GM18507 (cell line): ENCODE measurements around the gene BACH2.

Source experiments
- DNase-seq: peaks from one replicate; pipeline ENCODE4 v3.0.0; 2011; ENCODE audit warnings: low read depth; ENCODE audit not compliant: insufficient read length; ENCODE audit errors: extremely low spot score
- FAIRE-seq: peaks from 2 replicates; lab custom pipeline; 2011; peaks lifted over from hg19 to GRCh38; lab: Jason Lieb, UNC

Gene BACH2

DNA sequence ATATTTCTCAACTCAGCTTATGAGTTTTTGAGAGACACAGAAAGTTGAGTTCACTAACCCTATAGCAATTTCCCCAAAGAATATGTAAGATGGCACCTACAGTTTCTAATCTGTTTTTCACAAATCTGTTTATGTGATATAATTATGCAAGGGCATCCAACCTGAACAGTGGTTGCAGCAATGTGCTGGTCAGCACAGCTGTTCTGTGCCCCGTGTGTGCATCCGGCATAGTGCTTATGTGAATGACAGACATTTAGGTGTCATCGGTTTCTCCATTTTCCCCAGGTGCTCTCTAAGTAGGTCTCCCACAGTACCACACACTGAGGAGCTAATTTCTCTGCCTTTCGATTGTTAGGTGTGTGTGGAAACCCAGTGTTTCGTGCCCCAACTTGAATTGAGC, 7.7 kb upstream of the BACH2 start:
- DNase-seq (no peak), FAIRE-seq (no peak)

DNA sequence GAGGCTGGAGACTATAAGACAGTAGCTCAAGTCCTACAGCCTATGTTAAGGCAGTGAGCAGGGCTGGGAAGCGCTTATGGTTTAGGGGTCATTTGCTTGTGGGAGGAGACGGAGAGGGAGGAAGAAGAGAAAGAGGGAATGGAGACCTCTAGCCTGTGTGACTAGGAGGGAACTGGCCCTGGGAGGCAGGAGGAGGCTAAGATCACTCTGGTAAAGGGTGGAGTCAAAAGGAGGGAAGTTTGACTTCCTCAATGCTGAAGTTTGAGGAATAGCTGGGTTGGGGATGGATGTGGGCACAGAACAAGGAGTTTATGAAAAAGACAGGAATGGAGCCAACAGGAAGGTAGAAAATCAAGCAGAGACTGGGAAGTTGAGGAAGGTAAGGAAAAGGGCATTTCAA, 6.4 kb upstream of the BACH2 start:
- DNase-seq (no peak), FAIRE-seq (no peak)

DNA sequence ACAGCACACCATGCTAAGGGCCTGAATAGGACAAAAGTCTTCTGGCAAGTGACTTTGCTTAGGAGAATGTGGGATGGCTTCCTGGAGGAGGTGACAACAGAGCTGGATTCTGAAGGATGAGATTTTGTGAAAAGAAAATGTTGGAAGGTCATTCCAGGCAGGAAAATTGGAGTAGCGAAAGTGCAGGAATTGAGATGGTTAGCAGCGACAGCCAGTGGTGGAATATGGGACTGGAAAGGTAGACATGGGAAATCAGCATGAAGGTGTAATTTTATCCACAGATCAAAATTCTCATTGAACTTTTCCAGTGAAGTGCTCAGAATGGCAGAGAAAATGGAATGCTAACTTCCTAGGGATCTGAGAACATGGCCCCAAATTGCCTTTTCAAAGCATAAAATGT, 5.7 kb upstream of the BACH2 start:
- DNase-seq (no peak), FAIRE-seq (no peak)

DNA sequence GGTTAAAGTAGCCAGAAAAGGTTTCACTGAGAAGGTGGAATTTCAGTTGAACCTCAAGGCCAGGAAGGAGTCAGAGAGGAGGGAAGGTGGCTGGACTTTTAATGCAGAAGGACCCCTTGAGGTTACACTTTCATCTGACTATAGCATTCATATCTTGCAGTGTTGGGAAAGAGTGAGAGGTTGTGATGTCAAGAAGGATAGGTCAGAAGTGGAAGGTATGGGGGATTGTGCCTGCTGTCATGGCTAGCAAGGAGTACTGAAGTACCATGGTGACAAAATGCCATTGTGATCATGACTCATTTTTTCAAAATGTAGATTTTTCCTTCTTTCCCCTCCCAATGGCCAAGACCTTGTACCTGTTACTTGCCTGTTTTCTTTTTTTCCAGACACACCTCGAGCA, 5.2 kb upstream of the BACH2 start:
- DNase-seq: no peak
- no peak for FAIRE-seq

DNA sequence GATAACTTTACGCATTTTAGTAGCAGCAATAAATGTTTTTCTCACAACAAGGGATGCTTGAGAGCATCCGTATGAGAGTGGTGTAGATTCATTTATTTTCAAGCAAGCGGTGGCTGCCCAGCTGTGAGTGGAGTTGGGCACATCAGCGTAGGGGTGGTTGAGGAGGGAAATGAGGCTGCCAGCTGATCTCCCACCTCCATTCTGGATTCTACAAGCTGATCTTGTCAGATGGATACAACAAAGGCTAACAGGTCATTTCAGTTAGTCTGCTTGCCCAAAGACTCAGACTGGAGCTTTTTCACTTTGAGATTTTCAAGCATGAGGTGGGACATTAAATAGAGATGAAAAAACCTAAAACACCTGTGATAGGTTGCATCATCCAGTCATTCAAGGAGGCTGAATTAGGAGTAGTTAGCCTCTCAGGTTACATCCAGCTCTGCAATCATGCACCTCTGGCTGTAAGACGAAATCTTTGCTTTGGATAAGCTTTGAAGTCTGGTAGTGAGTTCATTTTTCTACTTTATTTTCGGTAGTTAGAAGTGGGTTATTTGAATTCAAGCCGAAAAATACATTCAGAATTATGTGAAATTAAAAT, 1.9 kb upstream of the BACH2 start:
- DNase-seq (no peak), FAIRE-seq (no peak)

DNA sequence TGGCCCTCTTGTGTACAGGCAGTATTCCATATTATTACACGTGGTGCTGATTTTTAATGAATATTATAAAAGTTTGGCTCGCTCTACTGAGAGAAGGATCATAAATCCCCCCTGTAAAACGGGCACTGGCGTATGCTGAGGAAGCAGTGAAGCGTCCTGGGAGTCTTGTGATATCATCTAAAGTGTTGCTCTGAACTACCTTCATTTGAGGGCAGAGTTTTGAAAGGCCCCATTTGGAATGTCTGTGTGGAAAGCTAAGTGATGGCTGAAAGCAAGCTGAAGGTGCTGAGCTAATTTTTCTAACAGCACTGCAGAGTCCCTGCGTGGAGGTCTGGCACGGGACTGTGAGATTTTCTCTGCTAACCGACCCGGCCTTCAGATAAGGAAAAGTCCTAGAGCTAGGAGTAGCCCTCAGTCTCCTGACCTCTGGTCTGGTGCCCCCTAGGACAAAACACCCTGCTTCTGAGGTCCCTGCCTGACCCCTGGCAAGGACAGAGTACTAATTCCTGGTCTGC, 1.3 kb upstream of the BACH2 start:
- no peak for DNase-seq
- FAIRE-seq: no peak

DNA sequence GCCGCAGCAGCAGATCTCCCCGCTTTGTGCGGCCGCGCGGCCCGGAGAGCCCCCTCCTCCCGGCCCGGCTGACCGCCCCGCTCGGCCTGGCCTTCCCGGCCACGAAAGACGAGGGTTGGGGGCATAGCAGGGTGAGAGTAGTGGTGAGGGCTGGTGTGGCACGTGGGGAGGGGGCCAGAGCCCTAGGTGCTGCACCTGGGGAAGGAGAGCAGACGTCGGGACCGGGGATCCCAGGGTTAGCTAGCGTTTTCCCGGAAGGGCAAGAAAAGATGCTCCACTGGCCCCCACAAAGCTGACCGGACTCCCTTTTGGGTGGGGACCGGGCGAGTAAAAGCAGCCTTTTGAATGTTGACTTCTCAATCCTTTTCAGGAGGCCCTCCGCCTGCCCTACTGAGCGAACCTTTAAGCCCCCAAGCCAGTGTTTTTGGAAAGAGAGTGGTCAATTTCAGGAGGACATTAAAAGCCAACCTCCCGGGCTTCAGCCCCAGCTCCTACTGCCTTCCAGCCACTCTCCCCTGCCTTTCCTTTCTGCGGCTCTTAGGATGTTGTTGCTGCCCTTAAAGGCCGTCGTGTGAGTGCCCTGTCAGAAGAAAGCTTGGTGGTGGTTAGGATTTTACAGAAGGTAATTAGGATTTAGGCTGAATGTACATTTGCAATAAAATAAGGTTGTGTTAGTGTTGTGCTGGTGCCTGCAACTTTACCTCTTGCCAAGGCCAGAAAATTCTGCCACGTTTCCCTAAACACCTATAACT, 648 bp upstream of the BACH2 start:
- FAIRE-seq (no peak), DNase-seq (no peak)

DNA sequence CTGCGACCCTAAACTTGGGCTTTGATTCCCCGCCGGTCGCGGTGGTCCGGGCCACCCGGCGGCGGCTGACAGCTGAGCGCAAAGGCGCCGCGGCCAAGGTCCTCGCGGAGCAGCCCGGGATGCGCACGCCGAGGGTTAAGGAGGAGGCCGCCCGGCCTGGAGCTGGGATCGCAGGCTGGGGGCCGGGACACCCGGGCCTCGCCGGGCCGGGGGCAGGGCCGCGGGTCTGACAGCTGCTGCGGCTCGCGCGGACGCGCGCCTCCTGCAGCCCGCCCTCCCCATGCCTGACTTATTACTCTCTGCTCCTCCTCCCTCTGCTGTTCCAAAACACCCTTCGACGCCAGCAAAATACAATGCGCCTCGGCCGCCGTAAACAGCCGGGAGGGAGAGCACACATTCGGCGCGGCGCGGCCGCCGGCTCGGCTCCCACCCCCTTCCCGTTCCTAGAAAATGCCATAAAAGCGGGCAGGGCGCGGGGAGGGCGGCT, 746 bp downstream of the BACH2 start:
- FAIRE-seq (no peak), DNase-seq (no peak)

DNA sequence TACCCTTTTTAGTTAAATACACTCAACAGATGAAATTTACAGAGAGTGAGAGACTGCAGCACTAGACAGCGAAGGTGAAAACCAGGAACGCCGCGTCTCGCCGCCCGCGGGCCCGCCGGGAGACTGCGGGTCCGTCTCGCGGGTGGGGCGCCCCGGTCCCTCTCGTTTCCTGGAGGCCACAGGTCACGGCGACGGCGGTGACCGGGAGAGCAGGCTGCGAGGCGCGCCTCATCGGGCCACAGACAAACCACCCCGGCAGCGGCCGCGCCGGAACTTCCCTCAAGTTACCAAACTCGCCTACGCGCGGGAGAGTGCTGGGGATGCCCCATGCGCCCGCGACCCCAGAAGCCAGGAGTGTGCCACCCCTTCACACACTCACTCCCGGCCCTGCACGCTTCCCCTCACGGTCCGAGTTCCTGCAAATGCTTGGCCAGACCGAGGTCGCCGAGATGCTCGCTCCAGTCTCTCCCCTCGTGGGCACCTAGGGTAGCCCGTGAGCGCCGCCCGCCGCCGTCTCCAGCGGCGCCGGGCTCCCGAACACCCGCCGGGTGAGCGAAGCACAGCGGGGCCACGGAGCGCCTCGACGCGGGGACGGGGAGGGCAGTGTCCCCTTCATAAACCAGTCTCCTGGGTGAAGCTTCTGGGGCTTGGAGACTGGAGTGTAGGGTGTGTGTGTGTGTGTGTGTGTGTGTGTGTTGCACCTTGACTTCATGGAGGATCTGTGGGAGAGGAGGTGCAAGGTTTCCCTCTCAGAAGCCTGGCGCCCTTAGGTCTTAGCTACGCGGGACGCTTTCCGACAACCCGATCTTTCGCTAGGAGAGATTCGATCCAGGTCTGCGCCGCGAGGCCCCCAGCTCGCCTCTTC, 1.4 kb downstream of the BACH2 start:
- DNase-seq: no peak
- FAIRE-seq: no peak

DNA sequence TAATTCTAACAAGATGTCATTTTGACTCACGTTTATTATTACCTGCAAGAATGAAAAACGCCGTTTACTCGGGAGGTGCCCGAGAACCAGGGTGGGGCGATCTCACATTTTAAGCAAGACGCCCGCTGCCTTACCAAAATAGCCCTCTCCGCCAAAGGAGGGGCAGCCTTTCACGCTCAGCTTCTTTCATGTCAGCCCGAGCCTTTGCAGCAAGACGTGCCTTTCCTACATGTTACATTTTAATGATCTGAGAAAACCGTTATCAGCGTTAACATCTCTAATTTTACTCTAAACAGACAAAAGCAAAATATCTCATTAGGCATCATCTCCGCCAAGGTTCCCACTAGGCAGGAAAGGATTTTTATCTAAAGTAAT, 2.0 kb downstream of the BACH2 start:
- FAIRE-seq: no peak

DNA sequence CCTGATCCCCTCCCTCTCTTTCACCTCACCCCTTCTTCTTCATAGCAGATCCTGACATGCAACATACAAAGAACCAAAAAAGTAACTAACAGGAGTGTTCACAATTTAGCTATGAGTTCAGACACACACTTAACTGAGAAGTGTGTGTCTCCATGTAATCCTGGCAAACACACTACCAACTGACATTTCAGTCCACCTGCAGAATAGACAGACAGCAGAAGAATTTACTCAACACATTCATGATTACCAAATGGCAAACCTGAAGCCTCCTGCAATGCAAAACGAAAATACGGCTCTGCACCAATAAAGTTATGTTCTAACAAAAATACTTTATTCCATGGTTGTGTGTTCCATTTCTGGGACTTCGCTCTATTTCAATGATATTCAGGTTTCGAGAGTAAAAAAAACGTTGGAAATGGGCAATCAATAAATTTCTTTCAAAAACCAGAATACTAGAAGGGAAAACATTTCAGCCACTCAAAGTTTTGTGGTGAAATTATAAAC, 2.6 kb downstream of the BACH2 start:
- FAIRE-seq (no peak), DNase-seq (no peak)

More for the DNA sequence above, 2.0 kb downstream of the BACH2 start:
- DNase-seq: no peak

DNA sequence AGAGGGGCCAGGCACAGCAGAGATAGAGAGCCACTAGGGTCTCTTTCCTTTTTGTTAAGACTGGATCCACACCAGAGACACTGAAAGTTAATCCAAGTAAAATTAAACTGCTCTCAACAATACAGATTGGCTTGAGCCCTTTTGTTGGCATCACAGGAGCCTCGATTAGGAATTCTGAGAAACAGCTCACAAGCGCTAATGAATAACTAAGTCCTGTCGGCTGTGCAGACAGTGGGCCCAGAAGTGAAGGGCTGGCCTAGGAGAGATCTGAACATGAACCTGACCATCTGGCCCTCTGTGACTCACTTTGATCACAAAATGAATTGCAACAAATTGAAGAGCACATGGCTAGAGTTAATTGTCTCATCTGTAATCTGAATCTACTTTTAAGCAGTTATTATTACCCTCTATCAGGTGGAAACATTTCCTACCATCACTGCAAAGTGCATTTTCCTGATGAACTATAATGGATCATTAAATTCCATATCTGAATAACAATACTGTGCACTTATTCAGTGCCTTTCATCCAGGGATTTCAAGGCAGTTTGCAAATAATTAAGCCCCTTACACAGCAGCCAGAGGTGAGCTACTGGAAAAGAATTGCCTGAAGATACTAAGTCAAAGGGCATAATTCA, 3.2 kb downstream of the BACH2 start:
- no peak for DNase-seq
- no peak for FAIRE-seq

DNA sequence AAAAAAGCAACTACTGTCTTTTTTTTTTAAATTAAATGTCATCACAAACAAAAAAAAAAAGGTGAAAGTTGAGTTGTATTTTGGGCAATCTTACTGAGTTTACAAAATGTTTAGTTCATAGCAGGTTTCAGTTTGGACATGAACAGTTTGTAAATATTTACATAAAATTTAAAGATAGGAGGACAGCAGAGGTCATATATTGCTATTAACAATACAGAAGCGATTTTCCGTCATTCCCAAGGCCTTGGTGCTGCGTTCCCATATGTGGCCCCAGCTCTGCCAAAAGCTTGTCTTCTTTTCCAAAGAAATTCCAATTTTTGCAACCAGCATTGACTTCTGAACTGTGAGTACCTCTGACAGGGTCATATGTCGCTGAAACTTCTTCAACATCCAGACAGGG, 5.1 kb downstream of the BACH2 start:
- DNase-seq: no peak
- no peak for FAIRE-seq

DNA sequence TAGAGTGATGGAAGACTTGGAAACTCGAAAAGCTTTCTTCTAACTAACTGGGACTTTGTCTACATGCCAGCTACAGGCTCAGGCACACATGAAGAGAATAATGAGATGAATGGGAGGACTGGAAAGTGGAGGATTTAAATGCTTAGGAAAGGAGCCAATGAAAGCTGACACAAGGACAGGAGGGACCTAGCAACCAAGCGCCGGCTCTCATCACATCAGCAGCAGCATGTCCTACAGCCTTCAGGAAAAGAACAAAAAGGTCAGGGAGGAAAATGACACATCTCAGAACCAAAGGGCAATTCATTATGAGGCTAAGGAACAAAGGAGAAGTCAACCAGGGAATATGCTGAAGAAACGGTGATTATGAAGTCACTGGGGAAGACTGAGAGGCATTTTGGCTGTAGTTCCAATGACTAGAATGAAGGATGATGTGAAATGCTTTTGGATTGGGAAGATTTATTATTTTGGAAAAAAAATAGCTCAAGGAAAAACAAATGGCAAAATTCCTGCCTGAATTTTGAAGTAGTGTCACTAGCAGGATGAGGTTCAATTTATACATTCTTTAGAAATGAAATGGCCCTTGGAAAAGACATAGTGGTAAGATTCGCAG, 5.7 kb downstream of the BACH2 start:
- FAIRE-seq: no peak

DNA sequence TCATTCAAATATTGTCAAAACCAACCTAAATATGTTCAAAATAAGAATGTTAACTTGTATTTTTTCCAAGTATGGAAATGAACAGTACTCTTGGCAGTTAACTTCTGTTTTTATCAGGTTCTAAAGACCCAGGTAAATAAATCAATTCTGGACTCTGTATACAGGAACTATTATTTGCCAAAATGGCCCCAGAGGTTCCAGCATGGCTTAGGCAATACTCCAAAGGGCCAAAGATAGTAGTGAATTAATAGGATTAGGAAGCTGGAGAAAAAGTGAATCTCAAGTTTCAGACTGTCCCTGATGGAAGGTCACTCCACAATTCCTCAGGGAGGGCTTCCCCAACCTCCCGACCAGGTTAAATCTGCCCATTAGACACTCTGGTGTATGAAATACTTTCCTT, 6.7 kb downstream of the BACH2 start:
- FAIRE-seq (no peak), DNase-seq (no peak)

More for the DNA sequence above, 5.7 kb downstream of the BACH2 start:
- DNase-seq: no peak

DNA sequence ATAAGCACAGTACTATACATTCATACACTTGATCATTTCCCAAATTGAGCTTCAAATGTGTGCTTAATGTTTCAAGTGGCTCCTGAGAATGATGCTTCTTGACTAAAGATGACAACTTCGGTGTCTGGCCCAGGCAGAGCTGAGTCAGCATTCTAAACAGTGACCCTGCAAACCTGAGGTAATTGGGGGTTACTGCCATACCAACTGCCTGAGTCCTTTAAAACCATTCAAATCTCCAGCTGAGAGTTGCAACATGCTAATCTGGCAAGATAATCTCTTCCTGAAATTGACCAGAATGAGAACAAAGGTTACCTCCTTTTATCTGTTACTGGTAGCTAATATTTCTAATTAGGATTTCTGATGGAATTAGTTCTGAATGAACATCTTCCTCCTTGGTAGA, 8.2 kb downstream of the BACH2 start:
- FAIRE-seq (no peak), DNase-seq (no peak)

DNA sequence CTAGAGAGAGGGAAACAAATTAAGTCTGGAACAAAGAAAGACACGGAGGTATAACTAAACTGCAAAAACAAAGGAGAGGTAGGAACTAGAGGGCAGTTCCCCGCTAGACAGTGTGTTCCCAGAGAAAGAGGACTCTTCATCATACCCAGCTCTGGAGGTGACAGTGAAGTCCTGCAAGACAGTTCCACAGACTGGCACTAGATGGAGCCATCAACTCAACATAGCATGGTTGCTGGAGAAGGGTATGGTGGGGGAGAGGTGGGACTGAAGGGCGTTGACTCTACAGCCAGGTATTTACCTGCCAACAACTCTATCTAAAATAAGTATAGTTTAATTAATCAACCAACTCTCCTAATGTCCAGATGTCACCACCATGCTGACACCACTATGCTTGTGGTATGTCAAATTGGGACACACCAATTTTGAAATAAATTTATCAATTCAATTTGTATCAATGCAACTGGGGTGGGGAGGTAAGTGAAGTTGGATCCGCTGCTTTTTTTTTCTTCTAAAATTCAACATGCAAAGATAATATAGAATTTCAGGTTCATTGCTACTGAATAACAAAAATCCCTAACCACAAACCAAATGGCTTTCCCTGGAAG, 9.7 kb downstream of the BACH2 start:
- FAIRE-seq (no peak), DNase-seq (no peak)

DNA sequence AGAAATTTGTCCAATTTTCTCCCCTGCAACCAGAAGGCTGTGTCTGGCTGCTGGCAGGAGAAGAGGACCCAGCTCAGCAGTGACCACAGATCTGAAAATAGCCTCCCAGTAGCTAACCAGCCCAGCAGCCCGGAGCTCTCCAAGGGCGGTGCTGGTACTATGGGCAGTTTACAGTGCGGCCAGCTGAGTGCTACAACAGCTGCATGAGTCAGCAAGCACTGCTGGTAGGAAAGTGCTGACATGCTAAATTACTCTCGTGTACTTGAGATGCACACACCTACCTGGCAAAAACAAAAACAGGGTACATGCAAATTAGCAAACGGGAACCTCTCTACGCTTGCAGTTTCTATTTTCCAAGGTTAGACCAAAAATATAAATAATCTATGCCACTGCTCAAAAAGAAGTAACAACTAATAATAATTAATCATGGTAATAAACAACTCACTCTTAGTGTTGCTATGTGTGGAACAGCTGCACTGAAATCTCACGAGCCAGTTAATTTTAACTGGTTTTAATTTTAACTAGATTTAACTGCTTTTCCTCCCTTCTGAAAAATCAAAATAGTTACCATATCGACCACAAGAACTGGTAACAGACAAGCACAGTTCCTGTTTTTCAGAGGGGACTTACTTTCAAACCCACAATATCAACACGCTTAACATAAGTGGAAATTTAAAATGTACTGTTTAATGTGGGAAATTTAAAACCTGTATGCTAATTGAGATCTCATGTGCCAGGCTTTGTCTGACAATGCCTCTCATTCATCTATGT, 10.8 kb downstream of the BACH2 start:
- DNase-seq (no peak), FAIRE-seq (peak; percentile 87)
